Lower leg skin (tissue), 4 donors: ENCODE data around the gene STARD13. TPM values are rescaled to one million over a fixed set of nuclear protein-coding genes. Genes with fewer than 3 reads are reported as not detected.
"Not testable (repeated sequence)": the region's sequence is repeated elsewhere in the genome, so short reads cannot be mapped to it uniquely, and the experiment has no call there.

Experiments used
- DNase-seq, 2 donors: peaks; one replicate each; pipeline ENCODE4 v3.0.0-alpha.2; 2019; ENCODE audit warnings: low spot score in 2 of 2
- H3K4me3 ChIP-seq: fragments of 200-600 bp; sonication (generic); 2 replicates; pipeline ENCODE4 v1.5.1; 2017; ENCODE audit warnings: mild to moderate bottlenecking, low read depth; ENCODE audit not compliant: poor library complexity, severe bottlenecking
- POLR2A ChIP-seq, 2 donors: fragments of 450-650 bp; IDR thresholded peaks; one replicate each; pipeline ENCODE4 v1.6.1; 2016 to 2017; ENCODE audit warnings: antibody characterized with exemption in 2 of 2, mild to moderate bottlenecking in 1 of 2, moderate library complexity in 1 of 2
- WGBS, 2 donors: methylation state at CpG; one replicate each; pipeline ENCODE4 v1.1.5; 2018; 5-methylcytosine and 5-hydroxymethylcytosine counted together
- intact Hi-C: fragments of 100-400 bp; cut with DNase I; formaldehyde crosslinking; loops from one replicate; pipeline ENCODE4 v1.15.0; 2023; ENCODE audit warnings: low total_unique reads
- total RNA-seq, 4 donors: library from RNA; depleted of rRNA; stranded (reverse); fragments of >200 nt; gene quantifications; one replicate each; pipeline ENCODE4 v1.1.0, GENCODE V29; 2016
- TF ChIP-seq, protein P1 (sequence below), 3 donors: fragments of 450-650 bp; IDR thresholded peaks; one replicate each; pipeline ENCODE4 v1.5.1; 2016; ENCODE audit warnings: antibody characterized with exemption in 3 of 3, mild to moderate bottlenecking in 3 of 3, moderate library complexity in 2 of 3

Gene STARD13
- total RNA-seq, 4 donors from 2014 or later = 15.7 to 22.5 (median 19.6) TPM

DNA sequence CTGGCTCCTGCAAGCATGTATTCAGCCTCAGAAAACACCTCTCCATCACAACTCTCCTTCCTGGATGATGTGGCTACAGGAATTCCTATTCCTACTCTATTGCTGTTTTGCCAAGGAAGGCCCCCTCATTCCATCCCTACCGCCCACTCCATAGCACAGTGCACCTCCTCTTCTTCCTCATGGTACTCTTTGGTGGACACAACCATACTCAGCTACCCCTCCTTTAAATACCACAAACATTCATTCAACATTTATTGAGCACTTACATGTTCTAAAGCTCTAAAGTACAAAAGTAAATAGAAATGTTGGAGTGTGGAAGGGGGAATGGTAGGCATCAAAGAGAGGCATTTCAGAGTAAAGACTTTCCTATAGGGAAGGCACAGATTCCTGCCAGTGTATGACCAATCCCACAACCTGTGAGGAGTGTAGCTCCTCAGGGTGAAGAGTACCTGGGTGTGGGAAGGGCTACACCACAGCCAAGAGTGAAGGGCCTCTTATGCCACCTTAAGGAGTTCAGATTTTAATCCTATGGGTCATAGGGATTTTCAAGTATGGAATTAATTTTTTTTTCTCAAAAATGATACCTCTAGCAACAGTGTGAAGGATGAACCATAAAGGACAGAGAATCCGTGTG is 42.5 kb downstream of the STARD13 start:
- H3K4me3 ChIP-seq = no peak overlapping the region
- DNase-seq = no peak
- WGBS, 2 donors = 91 to 94% methylated on average over 2 of the region's 2 CpGs
- intact Hi-C loops = no loop called here
- TF ChIP-seq POLR2A (IDR thresholded peaks at IDR 0.05) = no peak
- TF ChIP-seq, protein P1, sequence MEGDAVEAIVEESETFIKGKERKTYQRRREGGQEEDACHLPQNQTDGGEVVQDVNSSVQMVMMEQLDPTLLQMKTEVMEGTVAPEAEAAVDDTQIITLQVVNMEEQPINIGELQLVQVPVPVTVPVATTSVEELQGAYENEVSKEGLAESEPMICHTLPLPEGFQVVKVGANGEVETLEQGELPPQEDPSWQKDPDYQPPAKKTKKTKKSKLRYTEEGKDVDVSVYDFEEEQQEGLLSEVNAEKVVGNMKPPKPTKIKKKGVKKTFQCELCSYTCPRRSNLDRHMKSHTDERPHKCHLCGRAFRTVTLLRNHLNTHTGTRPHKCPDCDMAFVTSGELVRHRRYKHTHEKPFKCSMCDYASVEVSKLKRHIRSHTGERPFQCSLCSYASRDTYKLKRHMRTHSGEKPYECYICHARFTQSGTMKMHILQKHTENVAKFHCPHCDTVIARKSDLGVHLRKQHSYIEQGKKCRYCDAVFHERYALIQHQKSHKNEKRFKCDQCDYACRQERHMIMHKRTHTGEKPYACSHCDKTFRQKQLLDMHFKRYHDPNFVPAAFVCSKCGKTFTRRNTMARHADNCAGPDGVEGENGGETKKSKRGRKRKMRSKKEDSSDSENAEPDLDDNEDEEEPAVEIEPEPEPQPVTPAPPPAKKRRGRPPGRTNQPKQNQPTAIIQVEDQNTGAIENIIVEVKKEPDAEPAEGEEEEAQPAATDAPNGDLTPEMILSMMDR (IDR thresholded peaks at IDR 0.05) = no peak

DNA sequence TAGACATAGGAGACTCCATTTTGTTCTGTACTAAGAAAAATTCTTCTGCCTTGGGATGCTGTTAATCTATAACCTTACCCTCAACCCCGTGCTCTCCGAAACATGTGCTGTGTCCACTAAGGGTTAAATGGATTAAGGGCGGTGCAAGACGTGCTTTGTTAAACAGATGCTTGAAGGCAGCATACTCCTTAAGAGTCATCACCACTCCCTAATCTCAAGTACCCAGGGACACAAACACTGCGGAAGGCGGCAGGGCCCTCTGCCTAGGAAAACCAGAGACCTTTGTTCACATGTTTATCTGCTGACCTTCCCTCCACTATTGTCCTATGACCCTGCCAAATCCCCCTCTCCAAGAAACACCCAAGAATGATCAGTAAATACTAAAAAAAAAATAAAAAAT is 43.2 kb downstream of the STARD13 start:
- DNase-seq, H3K4me3 ChIP-seq, intact Hi-C loops: not testable (repeated sequence)
- 71 to 83% methylated on average over 6 of the region's 6 CpGs for WGBS, 2 donors

DNA sequence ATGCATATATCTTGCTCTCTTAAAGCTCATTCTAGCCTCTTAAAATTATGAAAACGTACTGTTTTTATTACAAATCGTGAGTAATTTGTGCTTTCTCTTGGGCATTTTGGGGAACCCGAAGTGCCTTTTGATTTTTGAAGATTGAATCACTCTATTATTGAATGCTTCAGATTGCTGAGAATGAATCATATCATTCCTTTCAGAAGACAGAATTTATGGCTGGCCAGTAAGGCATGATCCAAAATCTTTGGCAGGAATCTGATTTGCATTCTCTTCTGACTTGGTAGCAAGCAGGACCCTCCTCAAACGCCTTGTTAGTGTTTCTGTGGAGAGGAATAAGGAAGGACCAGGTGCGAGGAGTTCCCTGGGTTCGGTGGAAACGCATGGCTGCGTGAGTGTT is 49.5 kb downstream of the STARD13 start:
- TF ChIP-seq, protein P1 (IDR thresholded peaks at IDR 0.05) = no peak
- no peak for TF ChIP-seq POLR2A (IDR thresholded peaks at IDR 0.05)
- DNase-seq = no peak

DNA sequence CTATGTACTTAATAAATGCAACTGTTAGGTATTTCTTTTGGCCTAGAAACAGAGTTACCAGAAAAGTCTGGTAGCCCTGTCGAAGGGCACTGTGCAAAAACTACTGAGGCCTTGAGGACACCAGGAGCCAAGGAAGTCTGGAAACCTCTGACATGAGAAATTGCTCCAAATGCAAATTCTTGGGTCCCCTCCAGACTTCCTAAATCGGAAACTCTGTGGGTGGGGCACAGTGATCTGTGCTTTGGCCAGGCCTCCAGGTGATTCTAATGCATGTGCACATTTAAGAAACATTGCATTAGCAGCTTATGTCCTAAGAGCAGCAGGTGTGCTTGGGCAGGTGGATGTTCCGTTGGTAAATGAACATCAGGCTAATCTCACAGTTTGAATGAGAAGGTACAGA is 50.0 kb downstream of the STARD13 start:
- 40 to 49% methylated on average over 3 of the region's 3 CpGs for WGBS, 2 donors
- no peak for DNase-seq
- intact Hi-C loops = no loop called here
- no peak overlapping the region for H3K4me3 ChIP-seq
- no peak for TF ChIP-seq POLR2A (IDR thresholded peaks at IDR 0.05)
- TF ChIP-seq, protein P1 (IDR thresholded peaks at IDR 0.05) = no peak

More for the DNA sequence above, 49.5 kb downstream of the STARD13 start:
- H3K4me3 ChIP-seq = no peak overlapping the region
- intact Hi-C loops = no loop called here
- WGBS, 2 donors = 57 to 60% methylated on average over 8 of the region's 8 CpGs

DNA sequence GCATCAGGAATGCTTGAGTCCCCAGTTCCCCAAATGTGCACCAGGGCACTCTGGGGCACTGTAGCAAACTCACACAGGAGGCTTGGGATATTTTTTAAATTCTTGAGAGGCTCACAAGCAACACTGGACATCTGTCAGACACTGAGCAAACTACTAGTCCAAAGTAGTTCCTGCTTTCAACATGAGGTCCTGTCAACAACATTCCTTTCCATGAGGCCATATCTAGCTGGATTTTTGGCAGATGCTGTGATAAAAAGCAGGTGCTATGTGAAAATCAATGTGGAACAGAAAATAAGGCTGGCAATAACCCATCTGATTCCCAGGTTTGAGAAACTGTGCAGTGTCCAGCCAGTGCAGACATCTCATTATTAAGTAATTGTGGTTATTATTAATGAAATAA is 50.5 kb downstream of the STARD13 start:
- H3K4me3 ChIP-seq = no peak overlapping the region
- TF ChIP-seq POLR2A (IDR thresholded peaks at IDR 0.05) = no peak
- TF ChIP-seq, protein P1 (IDR thresholded peaks at IDR 0.05) = no peak
- DNase-seq = no peak
- intact Hi-C loops = no loop called here

DNA sequence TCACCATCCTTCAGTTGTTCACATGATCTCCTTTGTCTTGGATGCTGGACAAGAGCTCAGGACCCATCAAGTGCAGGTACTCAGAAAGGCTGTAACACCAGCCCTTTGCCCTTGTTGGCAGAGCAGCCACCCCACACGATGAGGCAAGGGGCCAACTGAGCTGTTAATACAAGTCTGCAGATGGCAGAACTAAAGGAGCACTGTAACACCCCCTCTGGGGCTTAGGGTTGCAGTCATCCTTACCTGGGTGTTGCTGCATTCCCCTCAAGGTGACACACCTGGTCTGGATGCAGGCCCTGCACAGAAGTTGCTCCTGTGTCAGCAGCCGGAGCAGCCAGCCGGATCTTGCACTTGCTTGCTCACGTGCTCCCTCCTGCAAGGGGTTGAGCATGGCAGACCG is 52.0 kb downstream of the STARD13 start:
- WGBS, 2 donors = 55% methylated on average over 5 of the region's 5 CpGs
- TF ChIP-seq, protein P1 (IDR thresholded peaks at IDR 0.05) = no peak
- TF ChIP-seq POLR2A (IDR thresholded peaks at IDR 0.05) = no peak
- DNase-seq = no peak
- no peak overlapping the region for H3K4me3 ChIP-seq
- intact Hi-C loops = no loop called here
